Loucy (cell line): Measurements from ENCODE around the gene DENND2C.

Source experiments
- EZH2phosphoT487 ChIP-seq: fragments of 200-600 bp; IDR thresholded peaks from 2 replicates; pipeline ENCODE4 v1.6.1; 2018; ENCODE audit warnings: antibody characterized with exemption, mild to moderate bottlenecking, moderate library complexity, borderline replicate concordance
- TF ChIP-seq, protein P1 (sequence below): fragments of 200-600 bp; sonication (generic); conservative IDR thresholded peaks from 2 replicates; pipeline ENCODE4 v1.5.1; 2014; ENCODE audit warnings: mild to moderate bottlenecking, antibody characterized with exemption, low read length

DNA sequence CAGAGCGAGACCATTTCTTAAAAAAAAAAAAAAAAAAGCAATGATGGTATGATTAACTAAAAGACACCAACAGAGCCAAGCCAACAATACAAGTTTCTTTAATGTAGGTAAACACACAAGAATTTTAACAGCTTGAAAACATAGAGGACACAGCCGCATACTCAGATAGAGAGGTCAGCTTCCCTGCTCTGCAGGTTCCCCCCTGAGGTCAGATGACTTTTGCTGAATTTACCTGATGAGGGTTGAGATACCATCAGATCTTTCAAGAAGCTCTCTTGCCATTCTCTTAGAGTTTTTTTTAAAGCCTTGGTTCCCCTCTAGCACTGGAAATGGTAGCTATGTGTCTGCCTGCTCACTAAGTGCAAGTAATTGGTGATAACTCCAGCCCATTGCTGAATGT lies 119.5 kb downstream of the DENND2C start:
- TF ChIP-seq, protein P1, sequence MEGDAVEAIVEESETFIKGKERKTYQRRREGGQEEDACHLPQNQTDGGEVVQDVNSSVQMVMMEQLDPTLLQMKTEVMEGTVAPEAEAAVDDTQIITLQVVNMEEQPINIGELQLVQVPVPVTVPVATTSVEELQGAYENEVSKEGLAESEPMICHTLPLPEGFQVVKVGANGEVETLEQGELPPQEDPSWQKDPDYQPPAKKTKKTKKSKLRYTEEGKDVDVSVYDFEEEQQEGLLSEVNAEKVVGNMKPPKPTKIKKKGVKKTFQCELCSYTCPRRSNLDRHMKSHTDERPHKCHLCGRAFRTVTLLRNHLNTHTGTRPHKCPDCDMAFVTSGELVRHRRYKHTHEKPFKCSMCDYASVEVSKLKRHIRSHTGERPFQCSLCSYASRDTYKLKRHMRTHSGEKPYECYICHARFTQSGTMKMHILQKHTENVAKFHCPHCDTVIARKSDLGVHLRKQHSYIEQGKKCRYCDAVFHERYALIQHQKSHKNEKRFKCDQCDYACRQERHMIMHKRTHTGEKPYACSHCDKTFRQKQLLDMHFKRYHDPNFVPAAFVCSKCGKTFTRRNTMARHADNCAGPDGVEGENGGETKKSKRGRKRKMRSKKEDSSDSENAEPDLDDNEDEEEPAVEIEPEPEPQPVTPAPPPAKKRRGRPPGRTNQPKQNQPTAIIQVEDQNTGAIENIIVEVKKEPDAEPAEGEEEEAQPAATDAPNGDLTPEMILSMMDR = no peak
- TF ChIP-seq EZH2phosphoT487 = no peak
